Neural progenitor cell (in vitro differentiated cells): ENCODE data around the gene CLEC1A.

Experiments
- CTCF ChIP-seq: fragments of 200-600 bp; sonication (generic); IDR thresholded peaks from 2 replicates; pipeline ENCODE4 v1.5.1; 2017; ENCODE audit warnings: antibody characterized with exemption, mild to moderate bottlenecking
- EZH2 ChIP-seq: fragments of 200-600 bp; sonication (generic); IDR thresholded peaks from 2 replicates; pipeline ENCODE4 v1.6.1; 2017; ENCODE audit warnings: antibody characterized with exemption, mild to moderate bottlenecking, moderate library complexity
- EZH2phosphoT487 ChIP-seq: fragments of 200-600 bp; sonication (generic); IDR thresholded peaks from 2 replicates; pipeline ENCODE4 v1.6.1; 2017; ENCODE audit warnings: antibody characterized with exemption

- TF ChIP-seq CTCF = no peak
- TF ChIP-seq EZH2 = no peak
- TF ChIP-seq EZH2phosphoT487 = no peak
Observed at GRCh38 chr12:10067942-10068341, 30.8 kb downstream of the CLEC1A start.
